ENCODE data around the gene ATP1A2.
"Not testable (repeated sequence)": the region's sequence is repeated elsewhere in the genome, so short reads cannot be mapped to it uniquely, and the experiment has no call there.

The ATP1A2 gene

DNA sequence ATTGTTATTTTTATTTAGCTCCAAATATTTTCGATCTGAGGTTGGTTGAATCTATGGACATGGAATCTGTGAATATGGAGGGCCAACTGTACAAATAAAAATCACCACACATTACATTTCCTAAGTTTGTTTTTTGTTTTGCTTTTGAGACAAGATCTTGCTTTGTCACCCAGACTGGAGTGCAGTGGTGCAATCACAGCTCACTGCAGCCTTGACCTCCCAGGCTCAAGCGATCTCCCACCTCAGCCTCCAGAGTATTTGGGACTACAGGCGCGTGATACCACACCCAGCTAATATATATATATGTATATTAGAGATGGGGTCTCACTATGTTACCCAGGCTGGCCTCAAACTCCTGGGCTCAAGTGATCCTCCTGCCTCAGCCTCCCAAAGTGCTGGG lies 10.8 kb downstream of the ATP1A2 start:
- DNase-seq, result not testable (repeated sequence)

- DNase-seq, result no peak
Observed at GRCh38 chr1:160127381-160127780, 11.8 kb downstream of the ATP1A2 start.

GRCh38 chr1:160127865-160128523 lies 12.4 kb downstream of the ATP1A2 start:
- no peak for DNase-seq

DNA sequence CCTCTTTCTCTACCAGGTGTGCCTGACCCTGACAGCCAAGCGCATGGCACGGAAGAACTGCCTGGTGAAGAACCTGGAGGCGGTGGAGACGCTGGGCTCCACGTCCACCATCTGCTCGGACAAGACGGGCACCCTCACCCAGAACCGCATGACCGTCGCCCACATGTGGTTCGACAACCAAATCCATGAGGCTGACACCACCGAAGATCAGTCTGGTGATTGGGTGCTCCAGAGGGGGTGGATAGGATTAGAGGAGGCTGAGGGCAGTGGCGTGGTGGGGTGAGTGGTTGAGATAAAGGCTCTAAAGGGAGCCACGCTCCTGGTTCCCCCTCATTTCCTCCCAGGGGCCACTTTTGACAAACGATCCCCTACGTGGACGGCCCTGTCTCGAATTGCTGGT lies 13.1 kb downstream of the ATP1A2 start:
- DNase-seq, result no peak

DNA sequence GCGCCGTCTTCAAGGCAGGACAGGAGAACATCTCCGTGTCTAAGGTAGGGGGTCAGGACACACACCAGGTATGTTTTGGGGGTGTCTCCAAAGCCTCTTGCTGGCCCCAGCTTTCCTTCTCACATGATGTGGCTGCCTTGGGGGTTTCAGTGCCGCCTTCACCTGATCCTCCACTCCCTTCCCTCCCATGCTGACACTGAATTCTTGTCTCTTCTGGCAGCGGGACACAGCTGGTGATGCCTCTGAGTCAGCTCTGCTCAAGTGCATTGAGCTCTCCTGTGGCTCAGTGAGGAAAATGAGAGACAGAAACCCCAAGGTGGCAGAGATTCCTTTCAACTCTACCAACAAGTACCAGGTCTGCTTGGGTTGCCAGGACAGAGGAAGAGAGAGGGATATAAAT lies 13.5 kb downstream of the ATP1A2 start:
- DNase-seq, result no peak

- no peak for DNase-seq
Observed at GRCh38 chr1:160129558-160129957, 14.0 kb downstream of the ATP1A2 start.

DNA sequence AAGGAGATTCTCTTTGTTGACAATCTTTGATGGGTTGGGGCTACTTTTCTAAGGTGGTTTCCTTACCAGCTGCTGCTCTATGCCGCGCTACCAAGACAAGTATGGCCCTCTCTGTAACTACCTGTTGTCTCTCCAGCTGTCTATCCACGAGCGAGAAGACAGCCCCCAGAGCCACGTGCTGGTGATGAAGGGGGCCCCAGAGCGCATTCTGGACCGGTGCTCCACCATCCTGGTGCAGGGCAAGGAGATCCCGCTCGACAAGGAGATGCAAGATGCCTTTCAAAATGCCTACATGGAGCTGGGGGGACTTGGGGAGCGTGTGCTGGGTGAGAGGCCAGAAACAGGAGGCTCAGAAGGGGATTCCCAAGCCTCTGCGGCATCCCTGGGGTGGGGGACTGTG lies 14.4 kb downstream of the ATP1A2 start:
- no peak for DNase-seq

DNA sequence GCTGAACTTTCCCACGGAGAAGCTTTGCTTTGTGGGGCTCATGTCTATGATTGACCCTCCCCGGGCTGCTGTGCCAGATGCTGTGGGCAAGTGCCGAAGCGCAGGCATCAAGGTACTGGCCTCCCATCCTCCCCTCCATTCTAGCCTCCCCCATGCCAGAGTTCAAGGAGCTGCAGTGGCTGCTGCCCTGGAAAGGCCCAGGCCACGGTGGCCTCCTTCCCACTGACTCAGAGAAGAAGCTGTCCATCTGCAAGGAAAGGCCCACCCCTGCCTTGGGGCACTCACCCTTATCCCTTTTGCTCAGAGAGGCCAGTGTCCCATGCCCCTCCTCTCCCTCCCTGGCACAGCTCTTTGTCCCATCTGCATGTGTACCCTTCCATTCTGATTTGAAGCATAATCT lies 14.9 kb downstream of the ATP1A2 start:
- no peak for DNase-seq

GRCh38 chr1:160130939-160131338 lies 15.4 kb downstream of the ATP1A2 start:
- DNase-seq, result no peak

DNA sequence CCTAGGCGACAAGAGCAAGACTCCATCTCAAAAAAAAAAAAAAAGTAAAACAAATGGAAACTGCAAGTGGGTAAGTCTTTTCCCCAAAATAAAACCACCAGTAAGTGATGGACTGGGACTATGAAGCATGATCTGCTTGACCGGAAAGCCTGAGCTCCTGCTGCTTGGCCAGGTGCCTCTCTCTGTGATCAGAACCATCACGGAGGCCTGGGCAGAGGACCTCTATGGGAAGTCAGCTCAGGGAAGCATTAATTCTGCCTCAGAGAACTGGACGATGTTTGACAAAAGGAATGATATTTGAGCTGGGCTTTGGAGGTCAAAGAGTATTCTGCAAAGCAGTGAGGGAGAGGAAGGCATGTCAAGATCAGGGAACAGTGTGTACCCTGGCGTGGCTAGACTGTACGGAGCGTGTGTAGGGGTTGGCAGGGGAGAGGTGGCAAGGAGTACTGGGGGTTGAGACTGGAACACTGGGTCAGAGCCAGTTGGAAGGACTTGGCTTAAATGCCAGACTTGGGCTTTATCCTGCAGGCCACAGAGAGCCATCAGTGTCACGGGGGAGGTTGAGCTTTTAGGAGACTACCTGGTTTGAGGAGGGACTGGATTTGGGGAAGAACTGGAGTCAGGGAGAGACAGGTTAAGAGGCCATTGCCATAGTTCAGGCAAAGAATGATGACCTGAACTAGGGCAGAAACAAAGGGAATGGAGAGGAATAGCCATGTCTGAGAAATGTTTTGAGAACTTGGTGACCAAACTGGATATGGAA lies 16.4 kb downstream of the ATP1A2 start:
- DNase-seq, result no peak

GRCh38 chr1:160133990-160134770 lies 18.6 kb downstream of the ATP1A2 start:
- no peak for DNase-seq

DNA sequence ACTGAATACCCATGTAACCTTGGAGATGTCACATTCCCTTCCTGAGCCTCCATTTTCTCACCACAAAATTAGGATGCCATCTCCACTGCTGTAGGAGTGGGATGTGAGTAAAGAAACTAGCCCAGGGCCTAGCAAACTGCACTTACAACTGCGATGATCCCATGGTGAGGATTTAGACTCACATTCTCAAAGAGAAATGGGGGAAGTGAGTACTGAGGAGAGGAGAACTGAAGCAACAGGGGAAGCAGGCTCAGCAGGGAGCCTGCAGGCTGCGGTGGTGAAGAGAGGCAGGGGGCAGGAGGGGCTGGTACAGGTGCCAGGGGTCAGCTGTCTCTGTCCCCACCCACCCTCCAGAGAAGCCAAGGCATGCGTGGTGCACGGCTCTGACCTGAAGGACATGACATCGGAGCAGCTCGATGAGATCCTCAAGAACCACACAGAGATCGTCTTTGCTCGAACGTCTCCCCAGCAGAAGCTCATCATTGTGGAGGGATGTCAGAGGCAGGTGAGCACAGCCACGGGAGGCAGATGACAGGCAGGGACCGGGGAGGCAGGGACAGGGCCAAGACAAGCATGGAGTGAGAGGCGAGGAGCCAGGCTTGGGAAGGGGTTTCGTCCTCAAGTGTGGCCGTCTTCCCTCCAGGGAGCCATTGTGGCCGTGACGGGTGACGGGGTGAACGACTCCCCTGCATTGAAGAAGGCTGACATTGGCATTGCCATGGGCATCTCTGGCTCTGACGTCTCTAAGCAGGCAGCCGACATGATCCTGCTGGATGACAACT lies 19.4 kb downstream of the ATP1A2 start:
- DNase-seq, result no peak

DNA sequence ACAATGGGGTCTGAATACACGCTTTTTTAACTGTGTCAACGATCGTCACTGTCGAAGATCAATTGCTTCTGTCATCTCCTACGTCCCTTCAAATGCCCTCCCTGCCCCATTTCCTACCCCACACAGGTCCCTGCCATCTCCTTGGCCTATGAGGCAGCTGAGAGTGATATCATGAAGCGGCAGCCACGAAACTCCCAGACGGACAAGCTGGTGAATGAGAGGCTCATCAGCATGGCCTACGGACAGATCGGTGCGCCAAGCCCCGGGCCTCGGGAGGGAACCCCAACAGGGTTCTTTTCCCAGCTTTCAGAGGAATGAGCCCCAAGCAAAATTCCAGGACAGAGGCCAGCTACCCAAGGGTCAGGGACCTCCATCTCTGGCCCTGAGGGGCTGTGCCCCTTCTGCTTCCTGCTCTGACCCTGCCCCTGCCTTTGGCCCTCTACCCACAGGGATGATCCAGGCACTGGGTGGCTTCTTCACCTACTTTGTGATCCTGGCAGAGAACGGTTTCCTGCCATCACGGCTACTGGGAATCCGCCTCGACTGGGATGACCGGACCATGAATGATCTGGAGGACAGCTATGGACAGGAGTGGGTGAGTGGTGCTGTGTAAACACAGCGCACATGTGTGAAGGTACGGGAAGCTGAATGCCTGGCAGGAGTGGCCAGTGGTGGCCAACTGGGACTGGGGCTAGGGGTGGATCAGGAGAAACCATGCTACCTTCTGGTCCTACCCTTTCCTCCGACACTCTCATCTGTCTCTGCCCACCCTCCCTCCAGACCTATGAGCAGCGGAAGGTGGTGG lies 20.8 kb downstream of the ATP1A2 start:
- no peak for DNase-seq

DNA sequence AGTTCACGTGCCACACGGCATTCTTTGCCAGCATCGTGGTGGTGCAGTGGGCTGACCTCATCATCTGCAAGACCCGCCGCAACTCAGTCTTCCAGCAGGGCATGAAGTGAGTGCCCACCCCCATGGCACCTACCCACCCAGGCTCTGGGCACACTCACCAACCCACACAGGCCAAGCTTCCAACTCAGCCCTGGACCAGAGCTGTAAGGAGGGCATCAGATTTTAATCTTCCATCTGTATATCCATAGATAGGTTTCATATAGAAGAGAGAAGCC lies 21.3 kb downstream of the ATP1A2 start:
- DNase-seq, result no peak

DNA sequence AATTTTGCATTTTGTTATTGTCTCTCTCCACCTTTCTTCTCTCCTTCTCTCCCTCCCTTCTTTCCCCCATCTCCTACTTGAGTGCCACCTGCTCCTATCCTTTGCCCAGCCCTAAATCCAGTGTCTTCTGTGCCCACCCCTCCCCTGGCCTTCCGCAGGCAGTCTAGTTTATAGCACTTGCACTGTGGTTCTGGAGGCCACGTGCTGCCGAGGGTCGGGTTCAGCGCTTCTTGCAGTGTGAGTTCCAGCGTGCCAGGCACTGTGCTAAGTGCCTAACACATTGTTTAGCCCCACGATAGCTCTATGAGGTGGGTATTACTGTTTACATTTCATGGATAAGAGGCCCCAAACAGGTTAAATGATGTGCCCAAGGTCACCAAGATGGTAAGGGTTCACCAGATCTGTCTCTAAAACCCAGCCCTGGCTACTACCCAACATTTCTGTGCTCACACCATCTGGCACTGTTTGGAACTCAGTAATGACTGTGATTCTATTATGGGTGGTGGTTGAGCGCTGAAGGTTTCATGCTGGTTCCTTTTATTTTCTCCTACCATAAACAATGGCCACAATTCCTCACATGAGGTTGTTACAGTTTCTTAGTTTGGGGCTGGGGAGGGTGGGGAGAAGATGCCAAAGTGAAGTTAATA lies 21.8 kb downstream of the ATP1A2 start:
- no peak for DNase-seq

DNA sequence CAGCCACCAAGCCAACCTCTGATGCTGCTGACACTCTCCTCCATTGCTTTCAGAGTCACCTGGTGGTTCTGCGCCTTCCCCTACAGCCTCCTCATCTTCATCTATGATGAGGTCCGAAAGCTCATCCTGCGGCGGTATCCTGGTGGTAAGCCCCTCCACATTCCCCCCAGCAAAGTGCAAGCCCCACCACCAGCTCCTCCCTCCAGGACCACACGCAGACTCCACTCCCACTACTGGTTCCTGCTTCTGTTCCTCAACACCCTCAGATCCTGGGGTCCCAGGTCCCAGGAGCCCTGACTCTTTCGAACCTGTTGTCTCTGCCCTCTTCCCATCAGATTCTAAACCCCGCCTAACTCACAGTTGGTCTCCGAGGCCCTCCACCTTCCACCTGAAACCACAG lies 24.3 kb downstream of the ATP1A2 start:
- no peak for DNase-seq

GRCh38 chr1:160143695-160144094 lies 28.1 kb downstream of the ATP1A2 start:
- DNase-seq, result no peak

- no peak for DNase-seq
Observed at GRCh38 chr1:160144921-160145320, 29.4 kb downstream of the ATP1A2 start.

DNA sequence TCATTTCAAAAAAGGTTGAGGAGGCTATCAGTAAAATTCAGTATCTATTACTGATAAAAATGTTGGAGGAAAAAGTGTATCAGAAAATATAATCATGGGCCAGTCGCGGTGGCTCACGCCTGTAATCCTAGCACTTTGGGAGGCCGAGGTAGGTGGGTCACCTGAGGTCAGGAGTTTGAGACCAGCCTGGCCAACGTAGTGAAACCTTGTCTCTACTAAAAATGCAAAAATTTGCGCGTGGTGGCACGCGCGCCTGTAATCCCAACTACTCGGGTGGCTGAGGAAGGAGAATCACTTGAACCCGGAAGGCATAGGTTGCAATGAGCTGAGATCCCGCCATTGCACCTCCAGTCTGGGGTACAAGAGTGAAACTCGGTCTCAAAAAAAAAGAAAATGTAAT lies 30.5 kb downstream of the ATP1A2 start:
- no peak for DNase-seq

GRCh38 chr1:160148121-160148520 lies 32.6 kb downstream of the ATP1A2 start:
- no peak for DNase-seq

DNA sequence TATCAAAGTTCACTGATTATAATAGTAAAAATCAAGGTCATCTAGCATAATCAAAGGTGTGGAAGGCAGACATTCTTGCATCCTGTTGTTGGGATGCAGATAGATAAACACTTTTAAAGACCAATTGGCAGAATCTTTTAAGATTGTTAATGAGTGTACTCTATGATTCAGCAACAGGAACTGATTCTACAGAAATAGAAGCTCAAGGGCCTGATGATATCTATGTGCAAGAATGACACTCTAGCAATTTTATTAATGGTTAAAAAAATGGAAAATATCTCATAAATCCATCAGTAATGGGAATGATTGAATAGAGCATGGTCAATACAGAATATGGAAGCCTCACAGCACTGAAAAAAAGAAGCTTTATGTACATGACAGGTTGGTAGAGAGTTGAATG lies 33.7 kb downstream of the ATP1A2 start:
- no peak for DNase-seq

GRCh38 chr1:160149716-160150115 lies 34.2 kb downstream of the ATP1A2 start:
- no peak for DNase-seq
